Measurements from ENCODE around the gene NUDT14. TPM values are rescaled to one million over a fixed set of nuclear protein-coding genes. Genes with fewer than 3 reads are reported as not detected.

NUDT14 gene
- total RNA-seq, 4 donors from 2014 or later: 12.1 to 22.3 (median 16.6) TPM

GRCh38 chr14:105178069-105178867 lies 2.8 kb downstream of the NUDT14 start:
- no peak for TF ChIP-seq CTCF (IDR thresholded peaks at IDR 0.05)
- no peak for DNase-seq (ENCODE audit: low spot score)
- no peak for ATAC-seq (ENCODE audit: low FRiP score)

- DNase-seq (ENCODE audit: low spot score) (no peak), ATAC-seq (ENCODE audit: low FRiP score) (no peak)
- no peak for TF ChIP-seq CTCF (IDR thresholded peaks at IDR 0.05)
Observed at GRCh38 chr14:105177082-105177481, 4.0 kb downstream of the NUDT14 start.

- ATAC-seq (ENCODE audit: low FRiP score) (no peak), DNase-seq (ENCODE audit: low spot score) (no peak)
- no peak for TF ChIP-seq CTCF (IDR thresholded peaks at IDR 0.05)
Observed at GRCh38 chr14:105176513-105176912, 4.6 kb downstream of the NUDT14 start.

- DNase-seq (ENCODE audit: low spot score) (no peak), ATAC-seq (ENCODE audit: low FRiP score) (no peak)
- TF ChIP-seq CTCF (IDR thresholded peaks at IDR 0.05): no peak
Observed at GRCh38 chr14:105173901-105174894, 6.9 kb downstream of the NUDT14 start.

GRCh38 chr14:105173145-105173544 lies 8.0 kb downstream of the NUDT14 start:
- ATAC-seq (ENCODE audit: low FRiP score) (no peak), DNase-seq (ENCODE audit: low spot score) (no peak)
- no peak for TF ChIP-seq CTCF (IDR thresholded peaks at IDR 0.05)

GRCh38 chr14:105172476-105172875 lies 8.6 kb downstream of the NUDT14 start:
- ATAC-seq (ENCODE audit: low FRiP score) (no peak), DNase-seq (ENCODE audit: low spot score) (no peak)
- TF ChIP-seq CTCF (IDR thresholded peaks at IDR 0.05): no peak
